Stimulated activated naive CD8-positive, alpha-beta T cell treated with anti-CD3 and anti-CD28 coated beads, Interleukin-15, Interleukin-2, amounts not matched to agents 100 ng/mL and 50 ng/mL, for 24 hours (primary cell): ENCODE results near the gene RHOD.
A peak's percentile ranks its signal among the peaks of the same experiment; 100 is the strongest.

Experiments used
- H3K27ac Mint-ChIP-seq: one replicate; pipeline ENCODE4 v1.8.0; 2021; ENCODE audit warnings: mild to moderate bottlenecking, mixed read lengths
- H3K27me3 Mint-ChIP-seq: one replicate; pipeline ENCODE4 v1.8.0; 2021; ENCODE audit warnings: mixed read lengths
- H3K36me3 Mint-ChIP-seq: one replicate; pipeline ENCODE4 v1.8.0; 2021; ENCODE audit warnings: low read depth, mixed read lengths
- H3K4me1 Mint-ChIP-seq: one replicate; pipeline ENCODE4 v1.8.0; 2021; ENCODE audit warnings: low read depth, mixed read lengths
- H3K4me3 Mint-ChIP-seq: one replicate; pipeline ENCODE4 v1.8.0; 2021; ENCODE audit warnings: mild to moderate bottlenecking, mixed read lengths
- H3K9me3 Mint-ChIP-seq: one replicate; pipeline ENCODE4 v1.8.0; 2021; ENCODE audit warnings: mixed read lengths

Gene RHOD

GRCh38 chr11:67056267-67057204 lies at the start of gene RHOD:
TSS of gene RHOD (plus strand) at chr11:67056847. CDS start at chr11:67056903, 56 bp downstream.
- Mint-ChIP-seq H3K27me3 (peaks cover 14% of the 10 kb centered on the region), H3K36me3 (no peaks in the 10 kb centered on the region), H3K9me3 (no peaks in the 10 kb centered on the region), H3K4me3 (peak within 1 kb of the TSS; percentile 61), H3K4me1 (peaks cover 16% of the 10 kb centered on the region), H3K27ac (no peak within 1 kb of the TSS)

GRCh38 chr11:67007126-67007525 lies 49.5 kb upstream of the RHOD start:
- Mint-ChIP-seq H3K4me1 (peaks cover 3% of the 10 kb centered on the region), H3K27me3 (no peaks in the 10 kb centered on the region), H3K9me3 (no peaks in the 10 kb centered on the region), H3K4me3 (no peak overlapping the region), H3K36me3 (no peaks in the 10 kb centered on the region), H3K27ac (no peak overlapping the region)

- Mint-ChIP-seq H3K27ac (no peak overlapping the region), H3K36me3 (no peaks in the 10 kb centered on the region), H3K4me3 (no peak overlapping the region), H3K9me3 (no peaks in the 10 kb centered on the region), H3K4me1 (peaks cover 3% of the 10 kb centered on the region), H3K27me3 (peaks cover 9% of the 10 kb centered on the region)
Measured at GRCh38 chr11:67010296-67010905, 46.2 kb upstream of the RHOD start.

GRCh38 chr11:67013511-67014045 lies 43.1 kb upstream of the RHOD start:
- H3K27ac Mint-ChIP-seq, result no peak overlapping the region
- H3K9me3 Mint-ChIP-seq, result no peaks in the 10 kb centered on the region
- peaks cover 13% of the 10 kb centered on the region for H3K27me3 Mint-ChIP-seq
- no peaks in the 10 kb centered on the region for H3K4me1 Mint-ChIP-seq
- no peak overlapping the region for H3K4me3 Mint-ChIP-seq
- H3K36me3 Mint-ChIP-seq, result no peaks in the 10 kb centered on the region

GRCh38 chr11:67014343-67014742 lies 42.3 kb upstream of the RHOD start:
- H3K27me3 Mint-ChIP-seq, result peaks cover 16% of the 10 kb centered on the region

GRCh38 chr11:67015048-67015447 lies 41.6 kb upstream of the RHOD start:
- no peak overlapping the region for H3K27ac Mint-ChIP-seq

More at GRCh38 chr11:67014343-67014742, 42.3 kb upstream of the RHOD start:
- Mint-ChIP-seq H3K4me1 (no peaks in the 10 kb centered on the region), H3K9me3 (peaks cover 3% of the 10 kb centered on the region), H3K36me3 (peaks cover 3% of the 10 kb centered on the region), H3K27ac (no peak overlapping the region), H3K4me3 (no peak overlapping the region)

GRCh38 chr11:67016550-67016949 lies 40.1 kb upstream of the RHOD start:
- peaks cover 3% of the 10 kb centered on the region for H3K9me3 Mint-ChIP-seq
- H3K27me3 Mint-ChIP-seq, result peaks cover 31% of the 10 kb centered on the region

More at GRCh38 chr11:67015048-67015447, 41.6 kb upstream of the RHOD start:
- Mint-ChIP-seq H3K36me3 (peaks cover 3% of the 10 kb centered on the region), H3K4me3 (no peak overlapping the region), H3K4me1 (no peaks in the 10 kb centered on the region), H3K9me3 (peaks cover 3% of the 10 kb centered on the region), H3K27me3 (peaks cover 20% of the 10 kb centered on the region)

GRCh38 chr11:67020949-67021348 lies 35.7 kb upstream of the RHOD start:
- H3K4me1 Mint-ChIP-seq, result peaks cover 29% of the 10 kb centered on the region
- H3K9me3 Mint-ChIP-seq, result peaks cover 3% of the 10 kb centered on the region
- no peak overlapping the region for H3K27ac Mint-ChIP-seq
- peaks cover 47% of the 10 kb centered on the region for H3K27me3 Mint-ChIP-seq
- no peak overlapping the region for H3K4me3 Mint-ChIP-seq
- H3K36me3 Mint-ChIP-seq, result peaks cover 3% of the 10 kb centered on the region

More at GRCh38 chr11:67016550-67016949, 40.1 kb upstream of the RHOD start:
- Mint-ChIP-seq H3K27ac (no peak overlapping the region), H3K4me1 (peaks cover 3% of the 10 kb centered on the region), H3K36me3 (peaks cover 3% of the 10 kb centered on the region), H3K4me3 (no peak overlapping the region)

GRCh38 chr11:67022341-67022933 lies 34.2 kb upstream of the RHOD start:
- peak overlapping the region; percentile 62 for H3K4me3 Mint-ChIP-seq
- peaks cover 29% of the 10 kb centered on the region for H3K4me1 Mint-ChIP-seq
- H3K27ac Mint-ChIP-seq, result peak overlapping the region; percentile 16
- H3K9me3 Mint-ChIP-seq, result peaks cover 3% of the 10 kb centered on the region
- H3K27me3 Mint-ChIP-seq, result peaks cover 62% of the 10 kb centered on the region
- H3K36me3 Mint-ChIP-seq, result peaks cover 3% of the 10 kb centered on the region

GRCh38 chr11:67022961-67023956 lies 33.4 kb upstream of the RHOD start, which contains the start of gene SYT12:
TSS of gene SYT12 (plus strand) at chr11:67023134. CDS start at chr11:67030145, 7,011 bp downstream.
- peaks cover 63% of the 10 kb centered on the region for H3K27me3 Mint-ChIP-seq
- peak within 1 kb of the TSS; percentile 16 for H3K27ac Mint-ChIP-seq
- H3K4me1 Mint-ChIP-seq, result peaks cover 29% of the 10 kb centered on the region
- peaks cover 3% of the 10 kb centered on the region for H3K36me3 Mint-ChIP-seq
- peak within 1 kb of the TSS; percentile 76 for H3K4me3 Mint-ChIP-seq
- H3K9me3 Mint-ChIP-seq, result peaks cover 3% of the 10 kb centered on the region

- H3K27me3 Mint-ChIP-seq, result peaks cover 63% of the 10 kb centered on the region
- peaks cover 29% of the 10 kb centered on the region for H3K4me1 Mint-ChIP-seq
- H3K4me3 Mint-ChIP-seq, result no peak overlapping the region
- H3K9me3 Mint-ChIP-seq, result peaks cover under 1% of the 10 kb centered on the region
- H3K27ac Mint-ChIP-seq, result no peak overlapping the region
- peaks cover under 1% of the 10 kb centered on the region for H3K36me3 Mint-ChIP-seq
Measured at GRCh38 chr11:67023957-67024353, 32.7 kb upstream of the RHOD start.

- Mint-ChIP-seq H3K4me1 (peaks cover 29% of the 10 kb centered on the region), H3K9me3 (no peaks in the 10 kb centered on the region), H3K27ac (peak overlapping the region; percentile 83), H3K36me3 (no peaks in the 10 kb centered on the region), H3K27me3 (peaks cover 67% of the 10 kb centered on the region), H3K4me3 (peak overlapping the region; percentile 60)
Measured at GRCh38 chr11:67024410-67024809, 32.2 kb upstream of the RHOD start.

- H3K27me3 Mint-ChIP-seq, result peaks cover 69% of the 10 kb centered on the region
- H3K4me3 Mint-ChIP-seq, result no peak overlapping the region
- no peaks in the 10 kb centered on the region for H3K36me3 Mint-ChIP-seq
- H3K4me1 Mint-ChIP-seq, result peaks cover 29% of the 10 kb centered on the region
- no peak overlapping the region for H3K27ac Mint-ChIP-seq
- no peaks in the 10 kb centered on the region for H3K9me3 Mint-ChIP-seq
Measured at GRCh38 chr11:67024966-67025365, 31.7 kb upstream of the RHOD start.

GRCh38 chr11:67025750-67026149 lies 30.9 kb upstream of the RHOD start:
- Mint-ChIP-seq H3K9me3 (no peaks in the 10 kb centered on the region), H3K27ac (no peak overlapping the region), H3K27me3 (peaks cover 73% of the 10 kb centered on the region), H3K36me3 (no peaks in the 10 kb centered on the region), H3K4me3 (no peak overlapping the region), H3K4me1 (peaks cover 29% of the 10 kb centered on the region)
